HG03066 (cell line): ENCODE results near the gene HS2ST1.

Source experiments
- ATAC-seq: cut with Tn5 transposase; IDR thresholded peaks from one replicate; pipeline ENCODE4 v1.9.1; 2021; ENCODE audit warnings: low read depth; ENCODE audit not compliant: unreplicated experiment

Gene HS2ST1

GRCh38 chr1:87104140-87104539 is 189.7 kb downstream of the HS2ST1 start:
- ATAC-seq: no peak

DNA sequence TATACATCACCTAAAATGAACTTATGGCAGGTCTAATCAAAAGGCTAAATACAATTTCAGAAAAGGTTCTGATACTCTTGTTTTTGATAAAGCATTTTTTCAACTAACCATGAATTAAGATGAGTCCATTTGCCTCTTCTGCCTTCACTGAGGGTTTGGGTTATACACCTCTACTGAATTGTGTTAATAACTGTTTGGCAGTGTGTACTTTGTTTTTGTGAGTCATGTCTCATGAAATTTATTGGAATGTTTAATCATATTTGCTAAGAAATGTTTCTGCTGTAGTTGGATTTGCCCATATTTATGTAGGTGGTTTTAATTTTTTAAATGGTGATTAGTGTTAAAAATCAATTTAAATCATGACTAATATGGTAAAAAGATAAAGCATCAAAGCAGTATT is 190.5 kb downstream of the HS2ST1 start:
- no peak for ATAC-seq

DNA sequence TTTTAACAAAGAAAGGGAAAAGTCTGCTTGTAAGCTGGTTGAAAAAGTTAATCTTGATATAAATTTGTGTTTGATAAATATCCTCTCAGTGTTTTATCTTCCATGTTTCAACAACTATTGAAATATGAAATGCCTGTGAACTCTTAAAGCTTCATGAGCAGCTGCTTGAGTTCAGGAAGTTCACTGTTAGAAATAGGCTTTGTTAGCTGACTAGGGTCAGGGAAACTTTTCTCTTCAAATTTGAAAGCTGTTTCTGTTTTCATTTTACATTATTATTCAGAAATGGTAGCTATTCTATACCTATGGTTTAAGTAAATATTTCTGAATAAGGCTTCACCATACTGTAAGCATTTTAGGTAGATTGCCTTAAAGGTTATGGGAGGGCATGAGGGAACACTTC is 191.7 kb downstream of the HS2ST1 start:
- ATAC-seq: no peak

DNA sequence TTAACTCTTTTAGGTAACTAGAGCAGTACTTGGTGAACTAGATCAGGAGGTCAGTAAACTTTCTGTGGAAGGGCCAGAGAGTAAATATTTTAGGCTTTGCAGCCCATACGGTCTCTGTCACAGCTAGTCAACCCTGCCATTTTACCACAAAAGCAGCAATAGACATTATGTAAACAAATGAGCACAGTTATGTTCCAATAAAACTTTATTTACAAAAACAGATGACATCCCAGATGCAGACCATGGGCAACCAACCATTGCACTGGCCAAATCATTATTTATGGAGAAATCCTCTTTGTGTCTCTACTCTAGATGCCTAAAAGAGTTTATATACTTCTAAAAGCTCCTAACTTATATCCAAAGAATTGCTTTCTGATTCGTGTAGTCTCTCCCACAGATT is 192.4 kb downstream of the HS2ST1 start:
- no peak for ATAC-seq

- ATAC-seq: no peak
These were observed 193.8 kb downstream of the HS2ST1 start for GRCh38 chr1:87108228-87108627.

DNA sequence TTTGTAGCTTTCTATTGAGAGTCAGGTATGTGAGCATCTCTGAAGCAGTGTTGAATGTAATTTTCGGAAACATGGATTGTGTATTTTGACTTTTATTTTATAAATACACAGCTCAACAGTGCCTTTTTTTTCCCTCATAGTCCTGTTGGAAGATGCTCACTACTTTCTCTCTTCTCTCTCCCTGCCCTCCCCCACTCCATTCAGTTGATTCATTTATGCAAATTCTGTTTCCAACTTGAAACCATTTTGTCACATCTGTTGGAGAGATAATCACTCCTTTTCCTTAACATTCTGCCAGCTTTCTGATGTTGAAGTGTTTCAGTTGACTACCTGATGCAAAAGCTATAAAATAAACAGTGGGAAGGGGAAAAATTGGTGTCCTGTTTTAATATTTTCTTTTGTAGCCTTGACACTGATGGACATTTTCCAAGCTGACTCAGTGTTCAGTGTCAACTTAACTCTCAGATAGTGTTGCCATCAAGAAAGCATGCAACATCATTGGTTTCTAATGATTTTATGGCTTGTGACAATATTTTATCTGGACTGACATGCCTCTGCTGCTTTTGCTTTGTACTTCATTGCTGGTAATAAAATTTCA is 194.5 kb downstream of the HS2ST1 start:
- no peak for ATAC-seq

DNA sequence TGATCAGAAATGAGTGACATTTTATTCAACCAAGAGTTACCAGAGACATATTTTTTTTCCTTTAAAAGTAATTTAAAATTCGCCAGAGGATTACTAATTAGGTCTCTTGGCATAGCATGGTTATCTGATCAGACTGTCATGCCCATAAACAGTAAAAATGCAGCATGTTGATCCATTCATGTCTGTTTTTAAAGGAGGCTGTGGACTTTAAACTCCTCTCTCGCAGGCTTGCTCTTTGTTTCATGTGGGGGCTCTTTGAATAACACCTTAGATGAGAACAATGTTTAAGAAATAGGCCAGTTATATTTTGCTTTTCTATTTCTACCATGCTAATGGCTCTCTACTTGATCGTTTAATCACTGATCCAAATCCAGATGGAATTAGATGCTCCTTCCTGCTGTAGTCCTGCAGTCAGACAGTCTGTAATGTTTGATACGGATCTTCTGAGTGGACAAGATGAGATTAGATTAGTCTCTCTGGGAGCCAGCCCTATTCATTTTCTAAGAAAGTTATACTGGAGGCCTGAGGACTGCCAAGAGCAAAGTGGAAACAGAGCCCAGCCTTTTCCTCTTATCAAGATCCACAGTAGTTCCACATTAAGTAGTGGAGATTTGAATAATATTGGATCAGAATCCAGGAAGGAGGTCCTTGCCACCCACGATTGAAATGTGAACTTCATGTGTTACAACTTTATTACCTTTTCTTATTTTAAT is 197.4 kb downstream of the HS2ST1 start:
- ATAC-seq: no peak

DNA sequence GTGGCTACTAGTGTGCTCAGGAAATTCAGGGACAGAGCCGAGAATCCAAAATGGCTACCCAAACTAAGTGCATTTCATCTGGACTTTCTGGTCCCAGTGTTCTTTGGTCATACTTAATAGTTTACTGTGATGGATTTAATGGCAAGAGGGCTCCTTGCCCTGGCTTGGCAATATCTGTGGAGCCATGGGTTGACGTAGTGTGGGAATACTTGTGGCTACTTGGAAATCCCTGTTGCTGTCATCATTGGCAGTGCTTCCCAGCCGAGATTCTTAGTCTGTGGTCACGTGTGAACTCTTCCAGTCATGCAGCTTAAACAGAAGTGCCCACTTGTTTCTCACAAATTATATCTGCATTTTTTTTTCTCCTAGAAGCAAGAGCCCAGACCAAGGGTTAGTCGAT is 198.9 kb downstream of the HS2ST1 start:
- ATAC-seq: no peak

DNA sequence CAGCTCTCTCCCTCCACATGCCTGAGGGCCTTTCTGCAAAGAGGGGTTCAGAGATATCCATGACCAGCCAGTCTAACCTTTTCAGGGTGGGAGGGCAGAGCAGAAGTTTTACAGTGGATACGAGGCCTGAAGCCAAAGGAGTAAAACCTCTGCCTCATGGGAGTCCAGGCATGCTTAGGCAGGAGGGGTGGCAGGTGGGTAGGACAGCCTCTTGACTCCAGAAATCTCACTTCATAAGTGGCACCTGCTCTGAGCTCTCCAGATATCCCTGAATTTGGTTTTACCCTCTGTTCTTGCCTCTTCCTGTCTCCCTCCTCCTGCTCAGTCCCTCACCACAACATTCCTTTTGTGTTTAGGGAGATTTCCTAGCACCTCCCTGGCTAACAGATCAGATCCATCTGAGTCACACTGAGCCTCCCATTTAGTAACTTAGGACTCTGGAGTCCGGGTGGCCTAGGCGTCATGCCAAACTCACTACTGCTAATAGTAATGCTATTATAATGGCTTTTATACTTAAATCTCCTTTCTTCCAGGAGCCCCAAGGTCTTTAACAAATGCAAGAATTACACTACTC is 201.0 kb downstream of the HS2ST1 start:
- no peak for ATAC-seq

DNA sequence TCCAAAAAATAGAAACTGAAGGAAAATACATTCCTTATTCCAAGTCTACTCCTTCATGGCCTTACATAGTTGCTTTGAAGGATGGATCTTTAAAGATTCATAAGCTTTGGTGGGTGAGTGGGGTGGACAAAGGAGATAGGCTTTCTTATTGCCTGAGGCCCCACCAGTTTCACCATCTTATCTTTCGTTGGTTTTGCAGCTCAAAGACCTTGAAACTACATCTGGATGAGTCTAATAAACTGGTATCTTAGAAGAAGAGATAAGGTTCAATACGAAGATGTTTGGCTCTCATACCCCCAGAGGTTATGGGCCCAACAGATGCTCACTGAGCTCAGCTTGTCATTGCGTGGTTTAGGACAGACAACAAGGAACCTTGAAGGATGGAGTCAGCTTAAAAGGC is 201.5 kb downstream of the HS2ST1 start:
- no peak for ATAC-seq

GRCh38 chr1:87117761-87118368 is 203.4 kb downstream of the HS2ST1 start:
- ATAC-seq: no peak

DNA sequence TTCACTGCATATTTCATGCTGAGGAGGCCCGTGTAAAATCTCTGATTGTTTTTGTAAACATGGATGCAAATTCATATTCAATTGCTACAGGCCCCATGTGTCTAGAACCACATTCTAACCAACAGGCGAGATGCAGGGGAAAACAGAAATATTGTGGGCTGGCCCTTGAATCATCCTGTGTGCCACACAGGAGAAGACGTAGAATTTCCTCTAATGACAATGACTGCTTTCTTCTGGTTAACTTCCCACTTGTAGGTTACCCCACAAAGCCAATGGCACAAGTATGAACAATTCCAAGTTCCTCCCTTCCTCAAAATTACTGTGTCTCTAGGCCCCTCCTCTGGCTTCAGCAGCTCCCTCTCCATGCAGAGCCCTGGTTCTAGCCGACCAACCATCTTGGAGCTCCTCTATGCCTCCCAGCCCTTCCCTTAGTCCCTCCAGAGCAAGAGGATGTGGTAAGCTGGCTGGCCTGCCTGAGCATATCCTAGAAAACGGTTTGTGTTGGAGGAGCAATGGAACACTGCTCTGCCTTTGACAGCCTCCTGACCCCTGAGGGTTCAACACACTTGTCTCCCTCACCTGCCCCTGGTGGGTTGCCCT is 205.2 kb downstream of the HS2ST1 start:
- ATAC-seq: no peak

GRCh38 chr1:87120779-87121178 is 206.3 kb downstream of the HS2ST1 start:
- ATAC-seq: no peak

GRCh38 chr1:87121711-87122163 is 207.3 kb downstream of the HS2ST1 start:
- ATAC-seq: no peak

GRCh38 chr1:87122243-87122642 is 207.8 kb downstream of the HS2ST1 start:
- no peak for ATAC-seq

DNA sequence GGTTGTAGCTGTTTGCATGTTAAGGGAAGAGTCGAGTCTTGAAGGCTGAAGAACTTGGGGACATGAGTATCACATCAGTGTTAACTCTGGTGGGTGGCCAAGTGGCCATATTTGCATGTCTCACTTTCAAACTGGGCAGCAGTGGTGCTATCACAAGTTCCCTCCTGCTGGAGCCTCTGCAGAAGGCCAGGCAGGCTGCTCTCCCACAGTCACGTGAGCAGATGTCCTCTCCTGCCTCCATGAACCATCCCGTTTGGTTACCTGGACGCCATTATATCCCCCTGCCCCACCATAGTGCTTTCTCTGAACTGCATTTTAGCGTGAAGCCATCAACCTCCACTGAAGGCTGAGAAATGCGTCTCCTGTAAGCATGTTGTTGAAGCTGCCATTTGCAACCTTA is 209.2 kb downstream of the HS2ST1 start:
- ATAC-seq: no peak

DNA sequence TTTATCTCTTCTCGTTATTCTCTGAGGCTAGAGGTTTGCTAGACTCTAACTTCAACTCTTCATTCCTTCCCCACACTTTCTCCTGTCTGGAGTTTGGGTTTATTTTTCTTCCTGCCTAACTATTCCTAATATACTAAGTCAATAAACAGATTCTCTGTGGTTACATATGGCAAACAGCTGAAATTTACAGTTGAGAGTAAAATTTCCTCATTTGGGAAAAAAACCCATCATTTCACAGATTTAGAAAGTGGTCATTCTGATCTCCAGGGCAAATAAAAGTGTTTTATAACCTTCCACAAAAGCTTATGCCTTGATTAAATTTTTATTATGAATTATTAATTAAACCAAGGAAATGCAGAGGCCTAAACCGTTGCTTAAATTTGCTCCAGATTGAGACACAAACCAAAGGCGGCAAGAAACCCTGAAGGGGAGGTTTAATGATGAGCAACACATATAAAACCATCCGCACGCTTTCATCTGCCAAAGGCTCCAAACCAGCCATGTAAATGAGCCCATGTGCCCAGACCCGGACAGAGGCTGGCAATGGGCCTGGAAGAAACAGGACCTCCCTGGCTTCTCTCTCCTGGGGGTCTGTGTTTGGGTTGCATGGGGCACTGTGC is 212.6 kb downstream of the HS2ST1 start:
- ATAC-seq: no peak

GRCh38 chr1:87127581-87127980 is 213.1 kb downstream of the HS2ST1 start:
- no peak for ATAC-seq

DNA sequence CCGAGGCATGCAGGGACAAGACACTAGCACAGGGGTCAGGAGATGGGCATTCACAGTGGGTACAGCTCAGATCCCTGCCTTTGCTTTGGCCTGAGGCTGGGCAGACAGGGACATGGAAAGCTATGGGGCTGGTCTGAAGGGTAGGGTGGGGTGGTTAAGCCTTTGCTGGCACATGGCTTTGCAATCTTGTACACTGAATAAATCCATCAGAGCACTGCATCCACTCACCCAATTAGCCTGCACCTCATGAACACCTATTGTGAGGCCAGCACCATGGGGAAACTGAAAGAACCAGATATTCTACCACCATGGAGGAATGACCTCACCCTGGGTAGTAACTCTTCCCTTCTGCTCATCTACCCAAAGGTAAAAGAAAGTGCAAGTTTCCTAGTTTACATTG is 214.6 kb downstream of the HS2ST1 start:
- no peak for ATAC-seq

GRCh38 chr1:87129606-87130005 is 215.2 kb downstream of the HS2ST1 start:
- ATAC-seq: no peak

- no peak for ATAC-seq
These were observed 216.0 kb downstream of the HS2ST1 start for GRCh38 chr1:87130438-87130837.
